HTERT RPE-1 (cell line): ENCODE data around the gene TRABD.
"Not testable (repeated sequence)": the region's sequence is repeated elsewhere in the genome, so short reads cannot be mapped to it uniquely, and the experiment has no call there.

Experiments used
- in situ Hi-C: fragments of 300-500 bp; cut with MboI; formaldehyde crosslinking; loops from 4 replicates; pipeline ENCODE4 v1.14.3; 2020; ENCODE audit warnings: low sequenced_read_pairs

TRABD gene

GRCh38 chr22:50200461-50201190 lies 14.9 kb downstream of the TRABD start, which contains the start of gene SELENOO:
Gene SELENOO (plus strand): TSS chr22:50201011. CDS start chr22:50201037, 26 bp downstream.
- in situ Hi-C loops = no loop called here

- in situ Hi-C loops = no loop called here
Measured at GRCh38 chr22:50201191-50202129, 15.7 kb downstream of the TRABD start.

GRCh38 chr22:50202130-50202666 lies 16.5 kb downstream of the TRABD start:
- in situ Hi-C loops = no loop called here

GRCh38 chr22:50203288-50203687 lies 17.6 kb downstream of the TRABD start:
- in situ Hi-C loops = no loop called here

- in situ Hi-C loops = no loop called here
Measured at GRCh38 chr22:50204571-50204970, 18.9 kb downstream of the TRABD start.

GRCh38 chr22:50204998-50205397 lies 19.3 kb downstream of the TRABD start:
- in situ Hi-C loops = not testable (repeated sequence)

- in situ Hi-C loops = no loop called here
Measured at GRCh38 chr22:50205781-50206569, 20.3 kb downstream of the TRABD start.

GRCh38 chr22:50206599-50206998 lies 20.9 kb downstream of the TRABD start:
- in situ Hi-C loops = no loop called here

- in situ Hi-C loops = no loop called here
Measured at GRCh38 chr22:50207383-50208140, 21.8 kb downstream of the TRABD start.

GRCh38 chr22:50208430-50208938 lies 22.8 kb downstream of the TRABD start:
- in situ Hi-C loops = no loop called here

GRCh38 chr22:50208939-50209892 lies 23.5 kb downstream of the TRABD start:
- in situ Hi-C loops = no loop called here

GRCh38 chr22:50209893-50210292 lies 24.2 kb downstream of the TRABD start:
- in situ Hi-C loops = no loop called here

GRCh38 chr22:50210378-50211139 lies 24.8 kb downstream of the TRABD start:
- in situ Hi-C loops = no loop called here

- in situ Hi-C loops = no loop called here
Measured at GRCh38 chr22:50211147-50211546, 25.4 kb downstream of the TRABD start.

- in situ Hi-C loops = no loop called here
Measured at GRCh38 chr22:50213263-50213662, 27.6 kb downstream of the TRABD start.

GRCh38 chr22:50215297-50216054 lies 29.8 kb downstream of the TRABD start:
- in situ Hi-C loops = no loop called here

GRCh38 chr22:50216055-50216683 lies 30.5 kb downstream of the TRABD start:
- in situ Hi-C loops = no loop called here
